GM12878 (cell line): ENCODE measurements around the gene MAPKAP1. TPM values are rescaled to one million over a fixed set of nuclear protein-coding genes. Genes with fewer than 3 reads are reported as not detected.

Experiments used
- ATAC-seq: fragments of 200-7000 bp; cut with Tn5 transposase; 3 replicates; pipeline ENCODE4 v1.9.1; 2020; ENCODE audit warnings: mild to moderate bottlenecking, moderate library complexity
- BruUV-seq: library from RNA; stranded (reverse); fragments of 400-500 nt; replicated peaks from 2 replicates; lab custom pipeline; 2021; lab: Mats Ljungman, UMichigan
- CTCF ChIA-PET: fragments of 300-600 bp; sonication (Branson Sonifier 250); formaldehyde crosslinking; extraction: SDS; loops from one replicate; lab custom pipeline; 2021; ENCODE audit warnings: inconsistent platforms; lab: Yijun Ruan, JAX
- POLR2A ChIA-PET: fragments of 350-600 bp; formaldehyde crosslinking; extraction: SDS; loops from one replicate; lab custom pipeline; 2021; ENCODE audit warnings: inconsistent platforms; lab: Charles Lee
- RAD21 ChIA-PET: fragments of 300-600 bp; sonication (Branson Sonifier 250); formaldehyde crosslinking; loops from one replicate; lab custom pipeline; 2023; ENCODE audit warnings: antibody characterized with exemption; ENCODE audit not compliant: unreplicated experiment; lab: Charles Lee
- SMC1A ChIA-PET: fragments of 300-600 bp; sonication (Branson Sonifier 250); formaldehyde crosslinking; loops from one replicate; lab custom pipeline; 2023; ENCODE audit not compliant: unreplicated experiment, uncharacterized antibody; lab: Charles Lee
- DNase-seq: peaks from one replicate; pipeline ENCODE4 v3.0.0-alpha.2; 2011; ENCODE audit warnings: low read depth, low spot score
- FAIRE-seq: peaks from 3 replicates; lab custom pipeline; 2011; peaks lifted over from hg19 to GRCh38; lab: Jason Lieb, UNC
- H2AFZ ChIP-seq: 2 replicates; pipeline ENCODE4 v1.6.0; 2011; ENCODE audit warnings: low read depth, low read length, control low read depth; ENCODE audit not compliant: control insufficient read depth
- H3K27ac ChIP-seq: 2 replicates; pipeline ENCODE4 v1.5.1; 2011; ENCODE audit warnings: control low read depth; ENCODE audit not compliant: control insufficient read depth, insufficient read depth
- H3K27me3 ChIP-seq, 2 experiments: replicated peaks in 1 of 2; 2 replicates each; pipeline versions ENCODE4 v1.6.0 to v1.6.1; 2011; ENCODE audit warnings: low read length in 1 of 2; ENCODE audit not compliant: control insufficient read depth in 2 of 2, insufficient read depth in 2 of 2
- H3K36me3 ChIP-seq, 2 experiments: 2 replicates each; pipeline ENCODE4 v1.5.1; 2011; ENCODE audit warnings: low read length in 1 of 2; ENCODE audit not compliant: control insufficient read depth in 2 of 2, insufficient read depth in 2 of 2
- H3K4me1 ChIP-seq: 2 replicates; pipeline ENCODE4 v1.6.1; 2011; ENCODE audit warnings: mild to moderate bottlenecking, low read length, moderate library complexity, mixed read lengths; ENCODE audit not compliant: control insufficient read depth, insufficient read depth
- H3K4me2 ChIP-seq: 2 replicates; pipeline ENCODE4 v1.6.0; 2011; ENCODE audit warnings: control low read depth; ENCODE audit not compliant: control insufficient read depth, insufficient read depth
- H3K4me3 ChIP-seq: fragments of 200-600 bp; sonication (generic); 2 replicates; pipeline ENCODE4 v1.5.1; 2016
- H3K79me2 ChIP-seq: 2 replicates; pipeline ENCODE4 v1.6.0; 2011; ENCODE audit warnings: low read length; ENCODE audit not compliant: control insufficient read depth, insufficient read depth
- H3K9ac ChIP-seq: 2 replicates; pipeline ENCODE4 v1.8.0; 2011; ENCODE audit warnings: low read length, control low read depth, mixed read lengths; ENCODE audit not compliant: control insufficient read depth, insufficient read depth
- H3K9me3 ChIP-seq: replicated peaks from 3 replicates; pipeline ENCODE4 v1.5.1; 2011; ENCODE audit warnings: mild to moderate bottlenecking, low read length; ENCODE audit not compliant: control insufficient read depth, insufficient read depth
- H4K20me1 ChIP-seq: 2 replicates; pipeline ENCODE4 v1.6.0; 2011; ENCODE audit not compliant: control insufficient read depth, insufficient read depth
- BCL11A ChIP-seq: IDR thresholded peaks from 2 replicates; pipeline ENCODE4 v1.6.1; 2011; ENCODE audit warnings: low read depth, low read length
- BRCA1 ChIP-seq: IDR thresholded peaks from 2 replicates; pipeline ENCODE4 v1.6.1; 2011; ENCODE audit warnings: low read depth, low read length, improper control_type of control experiment
- FOXK2 ChIP-seq: fragments of 450-650 bp; IDR thresholded peaks from 2 replicates; pipeline ENCODE4 v1.6.1; 2017; ENCODE audit warnings: mild to moderate bottlenecking, moderate library complexity
- HDGF ChIP-seq: fragments of 450-650 bp; IDR thresholded peaks from 2 replicates; pipeline ENCODE4 v1.6.1; 2016; ENCODE audit warnings: antibody characterized with exemption
- MXI1 ChIP-seq: fragments of 150-350 bp; IDR thresholded peaks from 2 replicates; pipeline ENCODE4 v1.6.1; 2011; ENCODE audit warnings: low read depth, mild to moderate bottlenecking, inconsistent platforms, low read length, improper control_type of control experiment
- PRDM15 ChIP-seq: fragments of 450-650 bp; formaldehyde crosslinking; IDR thresholded peaks from 2 replicates; pipeline ENCODE4 v1.4.0; 2020; ENCODE audit warnings: mild to moderate bottlenecking, moderate library complexity
- RELB ChIP-seq: fragments of 450-650 bp; IDR thresholded peaks from 2 replicates; pipeline ENCODE4 v1.6.1; 2017; ENCODE audit warnings: low read depth, mild to moderate bottlenecking, moderate library complexity
- RUNX3 ChIP-seq: IDR thresholded peaks from 2 replicates; pipeline ENCODE4 v1.6.1; 2012; ENCODE audit warnings: low read length, inconsistent platforms
- TAF1 ChIP-seq: IDR thresholded peaks from 2 replicates; pipeline ENCODE4 v1.6.1; 2011; ENCODE audit warnings: mild to moderate bottlenecking, low read depth, low read length, borderline replicate concordance
- YY1 ChIP-seq: IDR thresholded peaks from 2 replicates; pipeline ENCODE4 v1.6.1; 2011; ENCODE audit warnings: low read depth, mild to moderate bottlenecking, low read length
- WGBS: methylation state at CpG from one replicate; pipeline ENCODE4 v1.1.6; 2016; ENCODE audit warnings: low lambda C conversion rate; ENCODE audit not compliant: insufficient replicate concordance, insufficient coverage; ENCODE audit errors: missing lambda C conversion rate; 5-methylcytosine and 5-hydroxymethylcytosine counted together
- in situ Hi-C: fragments of 300-500 bp; cut with MboI; formaldehyde crosslinking; loops from 9 replicates; pipeline ENCODE4 v1.14.3; 2018; ENCODE audit warnings: mixed read lengths
- intact Hi-C: fragments of 100-400 bp; cut with micrococcal nuclease; formaldehyde crosslinking; loops from one replicate; pipeline ENCODE4 v1.14.2; 2022; ENCODE audit not compliant: unreplicated experiment
- polyA plus RNA-seq, 11 experiments: library from polyadenylated mRNA; depleted of rRNA in 4 of 11; unstranded in 6 of 11; stranded (reverse) in 5 of 11; fragments of >200 nt; fragmentation: Nextera tagmentation in 4 of 11; fragmentation: Illumina TruSeq in 1 of 11; extraction: Ambion mirVana in 4 of 11; extraction: Trizol in 1 of 11; gene quantifications; 1 replicate in 1 of 11; 2 replicates in 10 of 11; pipeline versions ENCODE4 v1.2.1 to v1.2.3, GENCODE V29; 2011 to 2016; ENCODE audit warnings: inconsistent platforms in 2 of 11, missing spikeins in 2 of 11, low read depth in 1 of 11
- total RNA-seq, 4 experiments: library from RNA; depleted of rRNA in 3 of 4; stranded (reverse); fragments of >200 nt in 3 of 4; fragmentation: Illumina TruSeq in 1 of 4; extraction: Trizol in 1 of 4; gene quantifications; 2 replicates each; pipeline versions ENCODE4 v1.2.1 to v1.2.3, GENCODE V29; 2013 to 2021
- TF ChIP-seq, protein P1 (sequence below): IDR thresholded peaks from 2 replicates; pipeline ENCODE4 v1.6.1; 2011; ENCODE audit warnings: low read depth, low read length, improper control_type of control experiment, borderline replicate concordance

Gene MAPKAP1
- total and polyA plus RNA-seq, 10 of the 15 experiments (the other 5 are each of a cell fraction or from before 2014, with no cell fraction given): 5.1 to 188 (median 105) TPM

DNA sequence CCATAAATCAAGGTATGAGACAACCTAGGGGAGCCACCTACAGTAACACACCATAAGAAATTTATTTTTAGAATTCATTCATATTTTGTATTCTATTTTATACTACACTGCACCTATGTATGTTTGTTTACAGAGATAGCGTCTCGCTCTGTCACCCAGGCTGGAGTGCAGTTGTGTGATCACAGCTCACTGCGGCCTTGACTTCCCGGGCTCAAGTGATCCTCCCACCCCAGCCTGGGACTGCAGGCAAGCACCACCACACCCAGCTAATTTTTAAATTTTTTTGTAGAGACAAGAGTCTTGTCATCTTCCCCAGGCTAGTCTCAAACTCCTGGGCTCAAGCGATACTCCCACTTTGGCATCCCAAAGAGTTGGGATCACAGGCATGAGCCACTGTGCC lies 25.4 kb downstream of the MAPKAP1 start (continued):
- no peak for TF ChIP-seq PRDM15 (CRISPR knock-in tag)

- peak; percentile 19; the same call in 1 of the 3 replicates for ATAC-seq
- no peaks in the 10 kb centered on the region for H4K20me1 ChIP-seq
- H3K9me3 ChIP-seq: no peaks in the 10 kb centered on the region; the same call in 2 of the 3 replicates
- H3K4me1 ChIP-seq: peaks cover 19% of the 10 kb centered on the region; the same call in 1 of the 2 replicates
- 96% methylated on average over 3 of the region's 3 CpGs for WGBS
- no TSS peak for BruUV-seq
- H3K4me3 ChIP-seq: no peak overlapping the region
- no peak overlapping the region for H2AFZ ChIP-seq
- intact Hi-C loops: no loop called here
- peaks cover 0 to 6% of the 10 kb centered on the region in 2 experiments; a peak in 3 of 4 replicates for H3K36me3 ChIP-seq
- 0 out of 2 replicates have a peak overlapping the region, but pooled peaks have one; percentile 11 for H3K4me2 ChIP-seq
- FAIRE-seq: peak; percentile 23
- TF ChIP-seq RUNX3 (no peak), MXI1 (no peak), YY1 (no peak), FOXK2 (no peak), RELB (no peak), BCL11A (no peak), HDGF (no peak), BRCA1 (no peak), TAF1 (no peak)
- TF ChIP-seq, protein P1, sequence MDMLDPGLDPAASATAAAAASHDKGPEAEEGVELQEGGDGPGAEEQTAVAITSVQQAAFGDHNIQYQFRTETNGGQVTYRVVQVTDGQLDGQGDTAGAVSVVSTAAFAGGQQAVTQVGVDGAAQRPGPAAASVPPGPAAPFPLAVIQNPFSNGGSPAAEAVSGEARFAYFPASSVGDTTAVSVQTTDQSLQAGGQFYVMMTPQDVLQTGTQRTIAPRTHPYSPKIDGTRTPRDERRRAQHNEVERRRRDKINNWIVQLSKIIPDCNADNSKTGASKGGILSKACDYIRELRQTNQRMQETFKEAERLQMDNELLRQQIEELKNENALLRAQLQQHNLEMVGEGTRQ: no peak
- DNase-seq: no peak
- ChIA-PET CTCF (interaction anchor here (0.8 to 3.5 kb wide), 15 partner anchors 10 to 168 kb away, joined by 3 to 11 read pairs (median 4); no protein-coding TSS in a partner anchor), POLR2A (interaction anchor here (0.7 to 2.9 kb wide), 10 partner anchors 8 to 151 kb away, joined by 3 to 11 read pairs (median 3); partner anchors contain the start of gene MAPKAP1), RAD21 (interaction anchor here (0.9 to 3.1 kb wide), 15 partner anchors 10 to 69 kb away, joined by 3 to 22 read pairs (median 6); partner anchors contain the start of gene MAPKAP1), SMC1A (interaction anchor here (0.5 to 5.2 kb wide), 27 partner anchors 9 to 766 kb away, joined by 3 to 40 read pairs (median 4); no protein-coding TSS in a partner anchor)
- in situ Hi-C loops: no loop called here
- H3K9ac ChIP-seq: no peak overlapping the region
- H3K27me3 ChIP-seq: no peaks in the 10 kb centered on the region
- peaks cover 72% of the 10 kb centered on the region for H3K79me2 ChIP-seq
- H3K27ac ChIP-seq: peak overlapping the region; percentile 30
These were observed 25.9 kb downstream of the MAPKAP1 start for GRCh38 chr9:125681086-125681622.
